Fibroblast of the aortic adventitia (primary cell): ENCODE measurements around the gene STK11. TPM values are rescaled to one million over a fixed set of nuclear protein-coding genes. Genes with fewer than 3 reads are reported as not detected.

Source experiments
- DNase-seq: peaks from one replicate; pipeline ENCODE4 v3.0.0-alpha.2; 2010; ENCODE audit warnings: low read depth
- H3K4me3 ChIP-seq: 2 replicates; pipeline ENCODE4 v1.5.1; 2011; ENCODE audit warnings: low read depth, mild to moderate bottlenecking, control low read depth, low read length, moderate library complexity
- CTCF ChIP-seq: IDR thresholded peaks from 2 replicates; pipeline ENCODE4 v1.5.1; 2011; ENCODE audit warnings: mild to moderate bottlenecking, low read length, control low read depth, inconsistent platforms; ENCODE audit not compliant: insufficient read depth
- total RNA-seq: library from RNA; depleted of rRNA; stranded (reverse); fragments of >200 nt; gene quantifications from 2 replicates; pipeline ENCODE4 v1.2.3, GENCODE V29; 2012; ENCODE audit warnings: low replicate concordance

STK11 gene
- total RNA-seq, 1 donor = 54.1 TPM

- no peak for TF ChIP-seq CTCF
- peak within 1 kb of the TSS; percentile 93 for H3K4me3 ChIP-seq
- DNase-seq = peak; percentile 82
These were observed 31.5 kb upstream of the STK11 start, which contains the start of gene SBNO2 for GRCh38 chr19:1173845-1174809. SBNO2 (minus strand) TSS chr19:1174268; CDS start chr19:1154276, 19,992 bp downstream.

- DNase-seq = peak; percentile 97
- peak overlapping the region; percentile 36 for H3K4me3 ChIP-seq
- peak; percentile 37 for TF ChIP-seq CTCF
These were observed 28.1 kb upstream of the STK11 start for GRCh38 chr19:1177322-1178114.

GRCh38 chr19:1181606-1182005 lies 24.0 kb upstream of the STK11 start:
- no peak for DNase-seq
- TF ChIP-seq CTCF = no peak
- no peak overlapping the region for H3K4me3 ChIP-seq

- no peak for DNase-seq
- no peak overlapping the region for H3K4me3 ChIP-seq
- TF ChIP-seq CTCF = no peak
These were observed 23.5 kb upstream of the STK11 start for GRCh38 chr19:1182068-1182467.

GRCh38 chr19:1182727-1183126 lies 22.9 kb upstream of the STK11 start:
- no peak overlapping the region for H3K4me3 ChIP-seq
- no peak for TF ChIP-seq CTCF
- DNase-seq = no peak

GRCh38 chr19:1183543-1184172 lies 21.9 kb upstream of the STK11 start:
- TF ChIP-seq CTCF = no peak
- H3K4me3 ChIP-seq = no peak overlapping the region
- no peak for DNase-seq
